GM19438 (cell line): Measurements from ENCODE around the gene APOL6.

Experiments used
- ATAC-seq: cut with Tn5 transposase; IDR thresholded peaks from one replicate; pipeline ENCODE4 v1.9.1; 2021; ENCODE audit warnings: low read depth; ENCODE audit not compliant: unreplicated experiment

Gene APOL6

DNA sequence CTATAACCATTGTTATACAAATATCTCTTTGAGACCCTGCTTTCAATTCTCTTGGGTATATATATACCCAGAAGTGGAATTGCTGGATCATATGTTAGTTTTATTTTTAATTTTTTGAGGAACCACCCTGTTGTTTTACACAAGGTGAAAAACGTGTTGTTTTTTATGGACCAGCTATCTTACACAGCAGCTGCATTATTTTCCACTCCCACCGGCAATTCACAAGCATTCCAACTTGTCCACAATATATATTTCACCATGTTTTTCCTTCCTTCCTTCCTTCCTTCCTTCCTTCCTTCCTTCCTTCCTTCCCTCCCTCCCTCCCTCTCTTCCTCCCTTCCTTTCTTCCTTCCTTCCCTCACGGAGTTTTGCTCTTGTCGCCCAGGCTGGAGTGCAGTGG, 63.1 kb downstream of the APOL6 start:
- no peak for ATAC-seq

DNA sequence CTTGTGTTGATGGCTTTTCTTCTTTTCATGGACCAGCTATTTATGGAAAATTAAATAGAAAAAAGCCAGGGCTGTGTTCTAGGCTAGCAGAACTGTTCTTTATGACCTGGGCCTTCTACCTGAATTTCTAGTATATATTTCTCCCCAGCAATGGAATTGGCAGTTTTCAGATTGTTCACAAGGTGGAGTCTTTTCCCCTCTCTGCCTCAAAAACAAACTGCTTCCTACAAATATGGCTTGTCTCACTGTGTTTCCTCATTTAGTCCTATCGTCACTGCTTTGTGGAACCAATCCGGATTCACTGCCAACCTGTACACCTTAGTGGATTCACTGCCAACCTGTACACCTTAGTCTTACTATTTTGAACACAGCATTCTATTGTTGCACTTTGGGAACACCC, 64.4 kb downstream of the APOL6 start:
- no peak for ATAC-seq

DNA sequence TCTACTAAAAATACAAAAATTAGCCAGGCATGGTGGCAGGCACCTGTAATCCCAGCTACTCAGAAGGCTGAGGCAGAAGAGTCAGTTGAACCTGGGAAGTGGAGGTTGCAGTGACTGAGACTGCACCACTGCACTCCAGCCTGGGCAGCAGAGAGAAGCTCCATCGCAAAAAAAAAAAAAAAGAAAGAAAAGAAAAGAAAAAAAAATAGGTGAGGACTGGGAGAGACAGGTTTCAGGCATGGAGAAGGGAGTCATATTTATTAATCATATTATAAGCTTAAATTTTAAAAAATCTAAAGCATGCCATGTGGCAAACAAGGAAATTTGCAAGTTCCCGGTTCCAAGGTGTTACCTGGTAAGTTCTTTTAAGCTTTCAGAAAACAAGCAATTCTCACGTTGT, 69.3 kb downstream of the APOL6 start, which contains the start of gene APOL5:
TSS of gene APOL5 (plus strand) at position 301 of the 400 bp plus-strand sequence. CDS start at position 301, 0 bp downstream.
- no peak for ATAC-seq
